ENCODE measurements around the gene ANKFY1. TPM values are rescaled to one million over a fixed set of nuclear protein-coding genes. Genes with fewer than 3 reads are reported as not detected.
A peak's percentile ranks its signal among the peaks of the same experiment; 100 is the strongest.

The ANKFY1 gene
- total RNA-seq, 5 donors from 2014 or later (not counting 1 experiment from before 2014, with no cell fraction given): 58.0 to 69.6 (median 67.0) TPM

- 98% methylated on average over 10 of the region's 12 CpGs for WGBS (ENCODE audit: insufficient coverage)
- ATAC-seq (replicated peaks in 1 of 4): no peak
- Mint-ChIP-seq H3K4me3 (no peak overlapping the region), H3K9me3 (no peaks in the 10 kb centered on the region), H3K27me3 (no peaks in the 10 kb centered on the region), H3K27ac (peak overlapping the region in 1 of 2 donors; percentile 22), H3K36me3 (peaks cover 53% of the 10 kb centered on the region), H3K4me1 (peaks cover 46 to 52% (median 51%) of the 10 kb centered on the region in 3 donors)
- no peak for DNase-seq
- CTCF ChIA-PET: no interaction called here
- H3K27ac ChIP-seq (ENCODE audit: low read length): no peak overlapping the region
- H3K4me3 ChIP-seq (ENCODE audit: control insufficient read depth in 1 of 2, extremely low read depth in 1 of 2, low read length in 1 of 2): no peak overlapping the region
- POLR2A ChIA-PET: no interaction called here
- H3K36me3 ChIP-seq (ENCODE audit: control insufficient read depth in 2 of 2, extremely low read depth in 1 of 2, insufficient read depth in 1 of 2, low read length in 1 of 2): peaks cover 38 to 70% of the 10 kb centered on the region in 2 donors
- H3K27me3 ChIP-seq (replicated peaks in 1 of 2; ENCODE audit: control insufficient read depth in 2 of 2, extremely low read depth in 1 of 2, insufficient read depth in 2 of 2, low read length in 1 of 2): no peaks in the 10 kb centered on the region
- no peaks in the 10 kb centered on the region for H3K9me3 ChIP-seq
- H3K4me1 ChIP-seq (ENCODE audit: control insufficient read depth in 1 of 2, extremely low read depth in 1 of 2, insufficient read depth in 2 of 2, low read length in 2 of 2): peaks cover 38 to 49% of the 10 kb centered on the region in 2 experiments
Observed at GRCh38 chr17:4172356-4172755, 91.4 kb downstream of the ANKFY1 start.

GRCh38 chr17:4170639-4171280, 93.0 kb downstream of the ANKFY1 start:
- WGBS (ENCODE audit: insufficient coverage): 94% methylated on average over 24 of the region's 27 CpGs
- H3K27ac Mint-ChIP-seq: no peak overlapping the region
- H3K27me3 Mint-ChIP-seq: no peaks in the 10 kb centered on the region
- H3K36me3 Mint-ChIP-seq: peaks cover 66% of the 10 kb centered on the region
- Histone ChIP-seq H3K36me3 (ENCODE audit: control insufficient read depth in 2 of 2, extremely low read depth in 1 of 2, insufficient read depth in 1 of 2, low read length in 1 of 2) (peaks cover 38 to 82% of the 10 kb centered on the region in 2 donors), H3K27ac (ENCODE audit: low read length) (no peak overlapping the region), H3K4me1 (ENCODE audit: control insufficient read depth in 1 of 2, extremely low read depth in 1 of 2, insufficient read depth in 2 of 2, low read length in 2 of 2) (peaks cover 22 to 34% of the 10 kb centered on the region in 2 experiments), H3K4me3 (ENCODE audit: control insufficient read depth in 1 of 2, extremely low read depth in 1 of 2, low read length in 1 of 2) (no peak overlapping the region), H3K27me3 (replicated peaks in 1 of 2; ENCODE audit: control insufficient read depth in 2 of 2, extremely low read depth in 1 of 2, insufficient read depth in 2 of 2, low read length in 1 of 2) (no peaks in the 10 kb centered on the region), H3K9me3 (no peaks in the 10 kb centered on the region)
- no peak overlapping the region for H3K4me3 Mint-ChIP-seq
- ATAC-seq (replicated peaks in 1 of 4) (no peak), DNase-seq (no peak)
- CTCF ChIA-PET: no interaction called here
- H3K9me3 Mint-ChIP-seq: no peaks in the 10 kb centered on the region
- POLR2A ChIA-PET: interaction anchor here in 1 of 2 donors (0.5 kb wide), 1 partner anchor 747 kb away, joined by 3 read pairs; no protein-coding TSS in a partner anchor
- peaks cover 31 to 36% (median 35%) of the 10 kb centered on the region in 3 donors for H3K4me1 Mint-ChIP-seq

GRCh38 chr17:4167786-4168185, 96.0 kb downstream of the ANKFY1 start:
- ChIA-PET POLR2A (no interaction called here), CTCF (no interaction called here)
- 96% methylated on average over 5 of the region's 12 CpGs for WGBS (ENCODE audit: insufficient coverage)
- H3K36me3 Mint-ChIP-seq: peaks cover 72% of the 10 kb centered on the region
- peak overlapping the region in 1 of 2 donors; percentile 68 for H3K27ac Mint-ChIP-seq
- H3K27me3 Mint-ChIP-seq: no peaks in the 10 kb centered on the region
- peak; percentile 64 to 94 (median 74) for ATAC-seq (replicated peaks in 1 of 4)
- no peaks in the 10 kb centered on the region for H3K9me3 Mint-ChIP-seq
- H3K27me3 ChIP-seq (replicated peaks in 1 of 2; ENCODE audit: control insufficient read depth in 2 of 2, extremely low read depth in 1 of 2, insufficient read depth in 2 of 2, low read length in 1 of 2): no peaks in the 10 kb centered on the region
- H3K27ac ChIP-seq (ENCODE audit: low read length): no peak overlapping the region
- peak overlapping the region in 1 of 3 donors; percentile 40 for H3K4me3 Mint-ChIP-seq
- H3K4me1 Mint-ChIP-seq: peaks cover 5 to 9% (median 6%) of the 10 kb centered on the region in 3 donors
- no peaks in the 10 kb centered on the region for H3K9me3 ChIP-seq
- no peak overlapping the region for H3K4me3 ChIP-seq (ENCODE audit: control insufficient read depth in 1 of 2, extremely low read depth in 1 of 2, low read length in 1 of 2)
- peaks cover 38 to 79% of the 10 kb centered on the region in 2 donors for H3K36me3 ChIP-seq (ENCODE audit: control insufficient read depth in 2 of 2, extremely low read depth in 1 of 2, insufficient read depth in 1 of 2, low read length in 1 of 2)
- DNase-seq: peak in 30 of 35 experiments; percentile 11 to 69 (median 30)
- peaks cover 0 to 4% of the 10 kb centered on the region in 2 experiments for H3K4me1 ChIP-seq (ENCODE audit: control insufficient read depth in 1 of 2, extremely low read depth in 1 of 2, insufficient read depth in 2 of 2, low read length in 2 of 2)

GRCh38 chr17:4166419-4166818, 97.4 kb downstream of the ANKFY1 start:
- no peaks in the 10 kb centered on the region for H3K27me3 Mint-ChIP-seq
- H3K4me3 ChIP-seq (ENCODE audit: control insufficient read depth in 1 of 2, extremely low read depth in 1 of 2, low read length in 1 of 2): no peak overlapping the region
- H3K27ac ChIP-seq (ENCODE audit: low read length): no peak overlapping the region
- H3K27ac Mint-ChIP-seq: peak overlapping the region in 1 of 2 donors; percentile 28
- H3K36me3 ChIP-seq (ENCODE audit: control insufficient read depth in 2 of 2, extremely low read depth in 1 of 2, insufficient read depth in 1 of 2, low read length in 1 of 2): peaks cover 30 to 65% of the 10 kb centered on the region in 2 donors
- H3K36me3 Mint-ChIP-seq: peaks cover 62% of the 10 kb centered on the region
- 97% methylated on average over 5 of the region's 8 CpGs for WGBS (ENCODE audit: insufficient coverage)
- no peaks in the 10 kb centered on the region for H3K9me3 Mint-ChIP-seq
- no peak overlapping the region for H3K4me3 Mint-ChIP-seq
- H3K27me3 ChIP-seq (replicated peaks in 1 of 2; ENCODE audit: control insufficient read depth in 2 of 2, extremely low read depth in 1 of 2, insufficient read depth in 2 of 2, low read length in 1 of 2): no peaks in the 10 kb centered on the region
- peaks cover 5 to 12% (median 6%) of the 10 kb centered on the region in 3 donors for H3K4me1 Mint-ChIP-seq
- H3K9me3 ChIP-seq: no peaks in the 10 kb centered on the region
- ChIA-PET CTCF (interaction anchor here in 1 of 2 donors (0.6 kb wide), 1 partner anchor 535 kb away, joined by 3 read pairs; no protein-coding TSS in a partner anchor), POLR2A (interaction anchor here in 1 of 2 donors (0.6 kb wide), 1 partner anchor 606 kb away, joined by 9 read pairs; no protein-coding TSS in a partner anchor)
- peaks cover 0 to 6% of the 10 kb centered on the region in 2 experiments for H3K4me1 ChIP-seq (ENCODE audit: control insufficient read depth in 1 of 2, extremely low read depth in 1 of 2, insufficient read depth in 2 of 2, low read length in 2 of 2)
- DNase-seq: no peak
- ATAC-seq (replicated peaks in 1 of 4): no peak

- H3K36me3 Mint-ChIP-seq: peaks cover 58% of the 10 kb centered on the region
- ATAC-seq (replicated peaks in 1 of 4): no peak
Observed at GRCh38 chr17:4165301-4166010, 98.3 kb downstream of the ANKFY1 start.

GRCh38 chr17:4163951-4164350, 99.8 kb downstream of the ANKFY1 start:
- Histone ChIP-seq H3K36me3 (ENCODE audit: control insufficient read depth in 2 of 2, extremely low read depth in 1 of 2, insufficient read depth in 1 of 2, low read length in 1 of 2) (peaks cover 12 to 48% of the 10 kb centered on the region in 2 donors), H3K27ac (ENCODE audit: low read length) (no peak overlapping the region), H3K4me1 (ENCODE audit: control insufficient read depth in 1 of 2, extremely low read depth in 1 of 2, insufficient read depth in 2 of 2, low read length in 2 of 2) (peaks cover 0 to 10% of the 10 kb centered on the region in 2 experiments), H3K27me3 (replicated peaks in 1 of 2; ENCODE audit: control insufficient read depth in 2 of 2, extremely low read depth in 1 of 2, insufficient read depth in 2 of 2, low read length in 1 of 2) (no peaks in the 10 kb centered on the region), H3K9me3 (no peaks in the 10 kb centered on the region), H3K4me3 (ENCODE audit: control insufficient read depth in 1 of 2, extremely low read depth in 1 of 2, low read length in 1 of 2) (no peak overlapping the region)
- POLR2A ChIA-PET: interaction anchor here in 1 of 2 donors (0.6 kb wide), 1 partner anchor 20 kb away, joined by 7 read pairs; no protein-coding TSS in a partner anchor
- Mint-ChIP-seq H3K4me3 (no peak overlapping the region), H3K27me3 (no peaks in the 10 kb centered on the region), H3K9me3 (no peaks in the 10 kb centered on the region), H3K27ac (no peak overlapping the region), H3K4me1 (peaks cover 5 to 13% (median 7%) of the 10 kb centered on the region in 3 donors), H3K36me3 (peaks cover 49% of the 10 kb centered on the region)
- ATAC-seq (replicated peaks in 1 of 4): no peak
- WGBS (ENCODE audit: insufficient coverage): 100% methylated on average over 3 of the region's 6 CpGs
- no peak for DNase-seq
- CTCF ChIA-PET: no interaction called here

More at GRCh38 chr17:4165301-4166010, 98.3 kb downstream of the ANKFY1 start:
- peaks cover 5 to 15% (median 6%) of the 10 kb centered on the region in 3 donors for H3K4me1 Mint-ChIP-seq
- Histone ChIP-seq H3K9me3 (no peaks in the 10 kb centered on the region), H3K27me3 (replicated peaks in 1 of 2; ENCODE audit: control insufficient read depth in 2 of 2, extremely low read depth in 1 of 2, insufficient read depth in 2 of 2, low read length in 1 of 2) (no peaks in the 10 kb centered on the region), H3K4me3 (ENCODE audit: control insufficient read depth in 1 of 2, extremely low read depth in 1 of 2, low read length in 1 of 2) (no peak overlapping the region), H3K4me1 (ENCODE audit: control insufficient read depth in 1 of 2, extremely low read depth in 1 of 2, insufficient read depth in 2 of 2, low read length in 2 of 2) (peaks cover 0 to 10% of the 10 kb centered on the region in 2 experiments), H3K36me3 (ENCODE audit: control insufficient read depth in 2 of 2, extremely low read depth in 1 of 2, insufficient read depth in 1 of 2, low read length in 1 of 2) (peaks cover 24 to 56% of the 10 kb centered on the region in 2 donors), H3K27ac (ENCODE audit: low read length) (no peak overlapping the region)
- POLR2A ChIA-PET: interaction anchor here in 1 of 2 donors (0.5 kb wide), 1 partner anchor 1080 kb away, joined by 3 read pairs; no protein-coding TSS in a partner anchor
- no peak overlapping the region for H3K4me3 Mint-ChIP-seq
- H3K9me3 Mint-ChIP-seq: no peaks in the 10 kb centered on the region
- H3K27me3 Mint-ChIP-seq: no peaks in the 10 kb centered on the region
- DNase-seq: no peak
- 98% methylated on average over 7 of the region's 10 CpGs for WGBS (ENCODE audit: insufficient coverage)
- H3K27ac Mint-ChIP-seq: no peak overlapping the region
- CTCF ChIA-PET: no interaction called here
